Measurements from ENCODE around the gene GJD3.

- TF ChIP-seq EZH2phosphoT487 (IDR thresholded peaks at IDR 0.05; ENCODE audit: borderline replicate concordance, low read depth, low read length): no peak
- no peak for TF ChIP-seq CTCF (conservative IDR thresholded peaks at IDR 0.05; ENCODE audit: low read length)
These were observed 43.0 kb downstream of the GJD3 start for GRCh38 chr17:40321524-40321929.

Data from OCI-LY7 (cell line).